Effector CD4-positive, alpha-beta T cell (primary cell): Measurements from ENCODE around the gene KIAA0586.

Experiments used
- DNase-seq: peaks from one replicate; pipeline ENCODE4 v3.0.0-alpha.2; 2020

Gene KIAA0586

DNA sequence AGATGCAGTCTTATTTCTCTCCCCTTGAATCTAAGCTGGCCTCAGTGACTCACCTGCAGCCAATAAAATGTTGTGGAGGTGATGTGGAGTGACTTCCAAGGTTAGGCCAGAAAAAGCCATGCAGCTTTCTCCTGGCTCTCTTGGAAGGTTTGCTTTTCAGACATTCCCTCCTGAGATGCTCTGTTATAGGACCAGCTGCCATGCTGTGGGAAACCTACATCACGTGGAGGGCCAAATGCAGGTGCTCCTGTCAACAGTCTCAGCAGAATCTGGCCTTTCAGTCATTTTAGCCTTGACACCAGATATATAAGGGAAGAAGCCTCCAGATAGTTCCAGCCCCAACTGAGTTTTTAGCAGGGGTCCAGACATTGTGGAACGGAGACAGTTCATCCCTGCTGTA, 172.2 kb downstream of the KIAA0586 start:
- no peak for DNase-seq
